ENCODE results near the gene BBC3. TPM values are rescaled to one million over a fixed set of nuclear protein-coding genes. Genes with fewer than 3 reads are reported as not detected.
A peak's percentile ranks its signal among the peaks of the same experiment; 100 is the strongest.
"Not testable (repeated sequence)": the region's sequence is repeated elsewhere in the genome, so short reads cannot be mapped to it uniquely, and the experiment has no call there.

BBC3 gene
- total RNA-seq, 1 experiment from 2014 or later, result 51.2 TPM

- in situ Hi-C loops (cut with HindIII; ENCODE audit: low pct_unique_long_range_greater_than_20kb, low sequenced_read_pairs); DNase-seq (ENCODE audit: low read depth, low spot score): not testable (repeated sequence)
Observed at GRCh38 chr19:47261946-47262793, 31.2 kb upstream of the BBC3 start.

- in situ Hi-C loops (cut with HindIII; ENCODE audit: low pct_unique_long_range_greater_than_20kb, low sequenced_read_pairs), result no loop called here
- DNase-seq (ENCODE audit: low read depth, low spot score), result no peak
Observed at GRCh38 chr19:47260476-47260875, 29.5 kb upstream of the BBC3 start.

GRCh38 chr19:47258895-47259555 lies 28.0 kb upstream of the BBC3 start:
- DNase-seq (ENCODE audit: low read depth, low spot score), result no peak
- in situ Hi-C loops (cut with HindIII; ENCODE audit: low pct_unique_long_range_greater_than_20kb, low sequenced_read_pairs), result no loop called here

GRCh38 chr19:47258434-47258833 lies 27.4 kb upstream of the BBC3 start:
- in situ Hi-C loops (cut with HindIII; ENCODE audit: low pct_unique_long_range_greater_than_20kb, low sequenced_read_pairs), result no loop called here
- DNase-seq (ENCODE audit: low read depth, low spot score), result no peak

- DNase-seq (ENCODE audit: low read depth, low spot score), result no peak
- in situ Hi-C loops (cut with HindIII; ENCODE audit: low pct_unique_long_range_greater_than_20kb, low sequenced_read_pairs), result no loop called here
Observed at GRCh38 chr19:47257411-47258169, 26.6 kb upstream of the BBC3 start.

- DNase-seq (ENCODE audit: low read depth, low spot score), result peak; percentile 97
- in situ Hi-C loops (cut with HindIII; ENCODE audit: low pct_unique_long_range_greater_than_20kb, low sequenced_read_pairs), result no loop called here
Observed at GRCh38 chr19:47256693-47257410, 25.9 kb upstream of the BBC3 start.

GRCh38 chr19:47255879-47256692 lies 25.1 kb upstream of the BBC3 start, which contains the start of gene CCDC9:
Gene CCDC9 (plus strand): TSS chr19:47256525. CDS start chr19:47258401, 1,876 bp downstream.
- peak; percentile 94 for DNase-seq (ENCODE audit: low read depth, low spot score)
- in situ Hi-C loops (cut with HindIII; ENCODE audit: low pct_unique_long_range_greater_than_20kb, low sequenced_read_pairs), result no loop called here

- in situ Hi-C loops (cut with HindIII; ENCODE audit: low pct_unique_long_range_greater_than_20kb, low sequenced_read_pairs), result no loop called here
- no peak for DNase-seq (ENCODE audit: low read depth, low spot score)
Observed at GRCh38 chr19:47253970-47254369, 23.0 kb upstream of the BBC3 start.

- in situ Hi-C loops (cut with HindIII; ENCODE audit: low pct_unique_long_range_greater_than_20kb, low sequenced_read_pairs), result no loop called here
- DNase-seq (ENCODE audit: low read depth, low spot score), result no peak
Observed at GRCh38 chr19:47253467-47253881, 22.5 kb upstream of the BBC3 start.

GRCh38 chr19:47253016-47253415 lies 22.0 kb upstream of the BBC3 start:
- in situ Hi-C loops (cut with HindIII; ENCODE audit: low pct_unique_long_range_greater_than_20kb, low sequenced_read_pairs), result not testable (repeated sequence)

GRCh38 chr19:47247308-47247990 lies 16.4 kb upstream of the BBC3 start:
- in situ Hi-C loops (cut with HindIII; ENCODE audit: low pct_unique_long_range_greater_than_20kb, low sequenced_read_pairs), result no loop called here
- DNase-seq (ENCODE audit: low read depth, low spot score), result peak; percentile 74

More at GRCh38 chr19:47253016-47253415, 22.0 kb upstream of the BBC3 start:
- DNase-seq (ENCODE audit: low read depth, low spot score), result not testable (repeated sequence)

GRCh38 chr19:47243776-47244547 lies 13.0 kb upstream of the BBC3 start:
- peak; percentile 92 for DNase-seq (ENCODE audit: low read depth, low spot score)
- in situ Hi-C loops (cut with HindIII; ENCODE audit: low pct_unique_long_range_greater_than_20kb, low sequenced_read_pairs), result no loop called here

- DNase-seq (ENCODE audit: low read depth, low spot score), result no peak
- in situ Hi-C loops (cut with HindIII; ENCODE audit: low pct_unique_long_range_greater_than_20kb, low sequenced_read_pairs), result no loop called here
Observed at GRCh38 chr19:47243364-47243775, 12.4 kb upstream of the BBC3 start.

GRCh38 chr19:47241919-47242577 lies 11.0 kb upstream of the BBC3 start:
- no peak for DNase-seq (ENCODE audit: low read depth, low spot score)

More at GRCh38 chr19:47241919-47242577, 11.0 kb upstream of the BBC3 start:
- in situ Hi-C loops (cut with HindIII; ENCODE audit: low pct_unique_long_range_greater_than_20kb, low sequenced_read_pairs), result no loop called here

Data from SK-MEL-5 (cell line).